ENCODE measurements around the gene TNIP2.

TNIP2 gene, protein sequence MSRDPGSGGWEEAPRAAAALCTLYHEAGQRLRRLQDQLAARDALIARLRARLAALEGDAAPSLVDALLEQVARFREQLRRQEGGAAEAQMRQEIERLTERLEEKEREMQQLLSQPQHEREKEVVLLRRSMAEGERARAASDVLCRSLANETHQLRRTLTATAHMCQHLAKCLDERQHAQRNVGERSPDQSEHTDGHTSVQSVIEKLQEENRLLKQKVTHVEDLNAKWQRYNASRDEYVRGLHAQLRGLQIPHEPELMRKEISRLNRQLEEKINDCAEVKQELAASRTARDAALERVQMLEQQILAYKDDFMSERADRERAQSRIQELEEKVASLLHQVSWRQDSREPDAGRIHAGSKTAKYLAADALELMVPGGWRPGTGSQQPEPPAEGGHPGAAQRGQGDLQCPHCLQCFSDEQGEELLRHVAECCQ

GRCh38 chr4:2755821-2756690, at the start of gene TNIP2:
Gene TNIP2 (minus strand): TSS chr4:2756336. CDS start chr4:2756289, 47 bp downstream.
- H3K27ac ChIP-seq = peak within 1 kb of the TSS; percentile 75 to 84
- no peaks in the 10 kb centered on the region for H3K9me3 ChIP-seq
- peak within 1 kb of the TSS; percentile 67 to 95 for H3K4me3 ChIP-seq
- no peaks in the 10 kb centered on the region for H3K36me3 ChIP-seq
- intact Hi-C loops (cut with DNase I; ENCODE audit: low total_unique reads) = no loop called here
- no peaks in the 10 kb centered on the region for H3K27me3 ChIP-seq
- DNase-seq = peak; percentile 84 to 93
- H3K4me1 ChIP-seq = peaks cover 0 to 26% (median 14%) of the 10 kb centered on the region in 4 donors
- TF ChIP-seq, protein P1, sequence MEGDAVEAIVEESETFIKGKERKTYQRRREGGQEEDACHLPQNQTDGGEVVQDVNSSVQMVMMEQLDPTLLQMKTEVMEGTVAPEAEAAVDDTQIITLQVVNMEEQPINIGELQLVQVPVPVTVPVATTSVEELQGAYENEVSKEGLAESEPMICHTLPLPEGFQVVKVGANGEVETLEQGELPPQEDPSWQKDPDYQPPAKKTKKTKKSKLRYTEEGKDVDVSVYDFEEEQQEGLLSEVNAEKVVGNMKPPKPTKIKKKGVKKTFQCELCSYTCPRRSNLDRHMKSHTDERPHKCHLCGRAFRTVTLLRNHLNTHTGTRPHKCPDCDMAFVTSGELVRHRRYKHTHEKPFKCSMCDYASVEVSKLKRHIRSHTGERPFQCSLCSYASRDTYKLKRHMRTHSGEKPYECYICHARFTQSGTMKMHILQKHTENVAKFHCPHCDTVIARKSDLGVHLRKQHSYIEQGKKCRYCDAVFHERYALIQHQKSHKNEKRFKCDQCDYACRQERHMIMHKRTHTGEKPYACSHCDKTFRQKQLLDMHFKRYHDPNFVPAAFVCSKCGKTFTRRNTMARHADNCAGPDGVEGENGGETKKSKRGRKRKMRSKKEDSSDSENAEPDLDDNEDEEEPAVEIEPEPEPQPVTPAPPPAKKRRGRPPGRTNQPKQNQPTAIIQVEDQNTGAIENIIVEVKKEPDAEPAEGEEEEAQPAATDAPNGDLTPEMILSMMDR (IDR thresholded peaks at IDR 0.05) = peak; percentile 31 to 46

DNA sequence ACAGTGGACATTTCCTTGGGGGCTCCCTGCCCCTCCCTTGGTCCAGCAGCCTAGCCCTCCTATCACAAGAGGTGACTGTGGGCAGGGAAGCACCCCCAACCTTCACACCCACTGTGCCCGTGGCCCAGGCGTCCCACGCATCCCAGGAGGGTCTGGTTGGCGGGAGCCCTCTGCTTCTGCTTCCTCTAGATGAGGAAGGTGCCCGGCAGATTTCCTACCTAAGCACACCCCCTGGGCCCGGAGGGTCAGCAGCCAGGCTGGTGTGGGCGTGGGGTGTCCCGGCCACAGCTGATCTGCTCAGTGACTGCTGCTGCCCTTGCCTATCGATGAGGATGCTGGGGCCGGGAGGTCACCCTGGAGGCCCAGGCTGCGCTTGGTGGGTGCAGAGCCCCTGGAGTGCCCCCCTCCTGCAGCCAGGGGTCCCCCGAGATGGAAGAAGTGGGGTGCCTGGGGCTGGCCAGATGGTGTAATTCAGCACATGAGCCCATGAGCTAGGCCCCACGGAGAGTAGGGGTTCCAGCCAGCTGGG, 48.9 kb upstream of the TNIP2 start:
- H3K27ac ChIP-seq = no peak overlapping the region
- H3K4me1 ChIP-seq = peaks cover 0 to 70% (median 35%) of the 10 kb centered on the region in 4 donors
- intact Hi-C loops (cut with DNase I; ENCODE audit: low total_unique reads) = no loop called here
- H3K27me3 ChIP-seq = no peaks in the 10 kb centered on the region
- H3K9me3 ChIP-seq = no peaks in the 10 kb centered on the region
- TF ChIP-seq, protein P1 (IDR thresholded peaks at IDR 0.05) = no peak
- no peak overlapping the region for H3K4me3 ChIP-seq
- no peaks in the 10 kb centered on the region for H3K36me3 ChIP-seq
- DNase-seq = peak in 1 of 2 donors; percentile 56

DNA sequence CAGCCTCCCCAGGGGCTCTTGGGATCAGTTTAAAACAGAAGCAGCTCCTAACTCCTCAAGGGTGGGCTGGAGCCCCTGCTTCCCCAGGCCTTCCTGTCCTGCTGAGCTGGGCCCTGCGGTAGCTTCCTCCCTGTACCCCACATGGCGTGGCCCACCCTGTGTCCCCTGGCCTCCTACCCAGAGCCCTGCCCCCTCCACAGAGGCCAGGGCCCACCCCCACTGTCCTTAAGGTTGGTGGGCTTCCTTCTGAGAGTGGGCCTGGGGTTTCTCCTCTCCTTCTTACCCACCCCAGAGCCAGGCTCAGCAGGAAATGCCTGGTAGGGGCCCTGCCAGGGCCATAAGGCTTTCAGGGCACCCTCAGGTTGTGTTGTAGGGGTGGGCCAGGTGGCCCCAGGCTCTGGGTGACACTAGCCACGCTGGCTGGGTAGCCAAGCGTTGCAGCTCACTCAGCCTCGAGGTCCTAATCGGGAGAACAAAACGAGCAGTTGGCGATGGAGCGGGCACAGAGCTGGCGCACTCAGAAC, 48.4 kb upstream of the TNIP2 start:
- H3K9me3 ChIP-seq = no peaks in the 10 kb centered on the region
- no peaks in the 10 kb centered on the region for H3K27me3 ChIP-seq
- DNase-seq = no peak
- intact Hi-C loops (cut with DNase I; ENCODE audit: low total_unique reads) = no loop called here
- no peaks in the 10 kb centered on the region for H3K36me3 ChIP-seq
- H3K4me3 ChIP-seq = no peak overlapping the region
- H3K4me1 ChIP-seq = peaks cover 0 to 76% (median 38%) of the 10 kb centered on the region in 4 donors
- no peak overlapping the region for H3K27ac ChIP-seq
- TF ChIP-seq, protein P1 (IDR thresholded peaks at IDR 0.05) = no peak

DNA sequence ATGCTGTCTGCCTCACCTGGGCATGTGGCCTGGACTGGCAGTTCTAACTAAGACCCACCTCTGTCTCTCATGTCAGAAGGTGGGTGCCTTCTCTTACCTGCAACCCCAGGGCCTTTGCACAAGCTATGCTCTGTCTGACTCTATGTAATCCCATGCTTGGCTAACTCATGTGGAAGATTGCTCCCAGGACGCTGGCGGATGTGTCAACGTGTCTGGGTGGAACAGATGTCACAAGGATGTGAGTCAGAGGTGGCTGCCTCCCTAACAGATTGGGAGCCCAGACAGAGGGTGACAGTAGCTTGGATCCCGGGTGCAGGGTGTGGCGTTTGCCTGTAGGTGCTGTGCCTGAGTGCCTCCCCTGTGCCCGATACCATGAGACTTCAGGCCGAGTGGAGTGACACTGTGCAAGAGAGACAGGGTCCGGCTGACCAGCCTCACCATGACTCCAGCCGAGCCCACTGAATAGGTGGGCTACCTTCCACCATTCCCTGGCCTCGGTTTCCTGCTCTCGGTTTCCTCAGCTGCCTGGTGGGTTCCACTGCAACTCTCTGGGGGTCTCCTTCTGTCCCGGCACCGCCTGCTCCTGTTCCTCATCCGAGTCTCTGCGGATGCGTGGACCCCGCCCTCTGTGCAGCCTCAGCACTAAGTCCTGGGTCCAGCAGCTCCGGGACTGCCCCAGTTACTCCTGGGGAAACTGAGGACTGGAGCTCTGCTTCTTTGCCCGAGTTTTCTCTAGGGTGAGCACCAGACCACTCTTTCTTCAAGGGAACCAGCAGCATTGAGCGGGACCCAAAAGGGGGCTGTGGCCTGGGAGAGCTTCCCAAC, 47.7 kb upstream of the TNIP2 start:
- peak; percentile 54 to 65 for DNase-seq
- TF ChIP-seq, protein P1 (IDR thresholded peaks at IDR 0.05) = no peak
- H3K36me3 ChIP-seq = no peaks in the 10 kb centered on the region
- H3K4me3 ChIP-seq = no peak overlapping the region
- H3K9me3 ChIP-seq = no peaks in the 10 kb centered on the region
- intact Hi-C loops (cut with DNase I; ENCODE audit: low total_unique reads) = no loop called here
- H3K27ac ChIP-seq = no peak overlapping the region
- H3K27me3 ChIP-seq = no peaks in the 10 kb centered on the region
- peaks cover 0 to 82% (median 39%) of the 10 kb centered on the region in 4 donors for H3K4me1 ChIP-seq

All from tibial artery (tissue), 4 donors.